Tibial nerve (tissue), 4 donors: Measurements from ENCODE around the gene XYLT1. TPM values are rescaled to one million over a fixed set of nuclear protein-coding genes. Genes with fewer than 3 reads are reported as not detected.

Source experiments
- DNase-seq, 2 donors: peaks; one replicate each; pipeline ENCODE4 v3.0.0-alpha.2; 2019; ENCODE audit warnings: low spot score in 2 of 2
- H3K27ac ChIP-seq, 4 donors: fragments of 200-600 bp; sonication (generic) in 3 of 4; one replicate each; pipeline ENCODE4 v1.5.1; 2017 to 2019; ENCODE audit warnings: mild to moderate bottlenecking in 1 of 4
- H3K27me3 ChIP-seq, 2 donors: fragments of 200-600 bp; sonication (generic) in 1 of 2; one replicate each; pipeline versions ENCODE4 v1.5.1 to v1.6.0; 2017 to 2019
- H3K36me3 ChIP-seq, 3 donors: fragments of 200-600 bp; sonication (generic); one replicate each; pipeline ENCODE4 v1.5.1; 2018 to 2019
- H3K4me1 ChIP-seq, 4 donors: fragments of 200-600 bp; sonication (generic) in 3 of 4; one replicate each; pipeline ENCODE4 v1.5.1; 2017 to 2019
- H3K4me3 ChIP-seq, 4 donors: fragments of 200-600 bp; sonication (generic) in 3 of 4; one replicate each; pipeline ENCODE4 v1.5.1; 2017 to 2019; ENCODE audit warnings: mild to moderate bottlenecking in 1 of 4, moderate library complexity in 1 of 4
- H3K9me3 ChIP-seq, 4 donors: fragments of 200-600 bp; sonication (generic) in 3 of 4; one replicate each; pipeline ENCODE4 v1.5.1; 2017 to 2019
- EP300 ChIP-seq, 2 donors: sonication (generic); formaldehyde crosslinking; IDR thresholded peaks; one replicate each; pipeline ENCODE4 v1.6.1; 2017; ENCODE audit warnings: antibody characterized with exemption in 2 of 2, mild to moderate bottlenecking in 1 of 2
- POLR2A ChIP-seq, 2 donors: fragments of 450-650 bp; IDR thresholded peaks; one replicate each; pipeline ENCODE4 v1.6.1; 2017; ENCODE audit warnings: antibody characterized with exemption in 2 of 2, mild to moderate bottlenecking in 2 of 2, moderate library complexity in 2 of 2
- WGBS, 2 donors: methylation state at CpG; one replicate each; pipeline ENCODE4 v1.1.5; 2018; 5-methylcytosine and 5-hydroxymethylcytosine counted together
- total RNA-seq, 4 donors: library from RNA; depleted of rRNA; stranded (reverse); fragments of >200 nt; gene quantifications; one replicate each; pipeline ENCODE4 v1.1.0, GENCODE V29; 2016
- TF ChIP-seq, protein P1 (sequence below), 5 experiments: fragments of 200-600 bp in 3 of 5; fragments of 450-650 bp in 2 of 5; sonication (generic) in 3 of 5; IDR thresholded peaks; one replicate each; pipeline ENCODE4 v1.5.1; 2016 to 2019; ENCODE audit warnings: antibody characterized with exemption in 5 of 5, mild to moderate bottlenecking in 3 of 5, moderate library complexity in 2 of 5

Gene XYLT1
- total RNA-seq, 4 donors from 2014 or later, result 13.8 to 23.1 (median 14.8) TPM

DNA sequence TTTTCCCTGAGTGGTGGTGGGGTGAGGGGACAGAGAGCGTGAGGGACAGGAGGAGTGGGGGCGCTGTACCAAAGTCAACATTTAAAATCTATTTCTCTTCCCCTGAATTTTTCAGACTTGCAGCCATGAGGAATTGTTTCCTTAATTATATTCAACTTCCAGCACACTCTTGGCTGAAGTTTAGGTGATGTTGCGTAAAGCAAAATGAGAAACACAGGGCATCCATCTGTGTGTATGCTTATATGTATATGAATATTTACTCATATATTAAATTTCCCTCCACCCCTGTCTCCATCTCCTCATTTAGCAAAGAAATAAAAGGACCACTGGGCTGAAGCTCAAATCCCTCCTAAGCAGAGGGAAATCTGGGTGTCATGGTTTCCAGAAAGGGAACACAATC lies 218.1 kb downstream of the XYLT1 start:
- DNase-seq, result no peak
- Histone ChIP-seq H3K36me3 (peaks cover 0 to 7% (median 0%) of the 10 kb centered on the region in 3 donors), H3K4me1 (no peaks in the 10 kb centered on the region), H3K4me3 (no peak overlapping the region), H3K9me3 (no peaks in the 10 kb centered on the region), H3K27ac (no peak overlapping the region), H3K27me3 (no peaks in the 10 kb centered on the region)
- WGBS, 2 donors, result 88 to 95% methylated on average over 3 of the region's 3 CpGs
- TF ChIP-seq POLR2A (IDR thresholded peaks at IDR 0.05) (no peak), EP300 (IDR thresholded peaks at IDR 0.05) (no peak)
- TF ChIP-seq, protein P1, sequence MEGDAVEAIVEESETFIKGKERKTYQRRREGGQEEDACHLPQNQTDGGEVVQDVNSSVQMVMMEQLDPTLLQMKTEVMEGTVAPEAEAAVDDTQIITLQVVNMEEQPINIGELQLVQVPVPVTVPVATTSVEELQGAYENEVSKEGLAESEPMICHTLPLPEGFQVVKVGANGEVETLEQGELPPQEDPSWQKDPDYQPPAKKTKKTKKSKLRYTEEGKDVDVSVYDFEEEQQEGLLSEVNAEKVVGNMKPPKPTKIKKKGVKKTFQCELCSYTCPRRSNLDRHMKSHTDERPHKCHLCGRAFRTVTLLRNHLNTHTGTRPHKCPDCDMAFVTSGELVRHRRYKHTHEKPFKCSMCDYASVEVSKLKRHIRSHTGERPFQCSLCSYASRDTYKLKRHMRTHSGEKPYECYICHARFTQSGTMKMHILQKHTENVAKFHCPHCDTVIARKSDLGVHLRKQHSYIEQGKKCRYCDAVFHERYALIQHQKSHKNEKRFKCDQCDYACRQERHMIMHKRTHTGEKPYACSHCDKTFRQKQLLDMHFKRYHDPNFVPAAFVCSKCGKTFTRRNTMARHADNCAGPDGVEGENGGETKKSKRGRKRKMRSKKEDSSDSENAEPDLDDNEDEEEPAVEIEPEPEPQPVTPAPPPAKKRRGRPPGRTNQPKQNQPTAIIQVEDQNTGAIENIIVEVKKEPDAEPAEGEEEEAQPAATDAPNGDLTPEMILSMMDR (IDR thresholded peaks at IDR 0.05), result no peak

DNA sequence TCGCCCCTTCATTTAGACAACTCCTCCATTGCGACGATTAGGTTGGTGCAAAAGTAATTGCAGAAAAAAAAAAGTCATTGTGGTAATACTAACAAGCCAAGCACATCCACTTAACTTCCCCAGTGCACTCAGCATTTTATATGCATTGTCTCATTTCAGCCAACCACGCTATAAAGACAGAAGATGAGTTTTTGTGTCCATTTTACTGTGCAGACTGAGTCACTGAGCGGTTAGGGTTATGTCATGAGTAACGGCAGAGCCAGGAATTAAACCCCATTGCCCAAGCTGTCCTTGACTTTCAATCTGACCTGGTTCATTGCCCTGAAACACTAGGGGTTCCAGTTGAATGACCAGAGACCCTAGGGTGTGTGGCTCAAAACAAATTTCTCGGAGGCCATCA lies 218.7 kb downstream of the XYLT1 start:
- TF ChIP-seq, protein P1 (IDR thresholded peaks at IDR 0.05), result no peak
- TF ChIP-seq POLR2A (IDR thresholded peaks at IDR 0.05) (no peak), EP300 (IDR thresholded peaks at IDR 0.05) (no peak)
- Histone ChIP-seq H3K27ac (no peak overlapping the region), H3K27me3 (no peaks in the 10 kb centered on the region), H3K9me3 (no peaks in the 10 kb centered on the region), H3K36me3 (peaks cover 0 to 6% (median 0%) of the 10 kb centered on the region in 3 donors), H3K4me3 (no peak overlapping the region), H3K4me1 (no peaks in the 10 kb centered on the region)
- WGBS, 2 donors, result 87 to 90% methylated on average over 7 of the region's 7 CpGs
- no peak for DNase-seq

DNA sequence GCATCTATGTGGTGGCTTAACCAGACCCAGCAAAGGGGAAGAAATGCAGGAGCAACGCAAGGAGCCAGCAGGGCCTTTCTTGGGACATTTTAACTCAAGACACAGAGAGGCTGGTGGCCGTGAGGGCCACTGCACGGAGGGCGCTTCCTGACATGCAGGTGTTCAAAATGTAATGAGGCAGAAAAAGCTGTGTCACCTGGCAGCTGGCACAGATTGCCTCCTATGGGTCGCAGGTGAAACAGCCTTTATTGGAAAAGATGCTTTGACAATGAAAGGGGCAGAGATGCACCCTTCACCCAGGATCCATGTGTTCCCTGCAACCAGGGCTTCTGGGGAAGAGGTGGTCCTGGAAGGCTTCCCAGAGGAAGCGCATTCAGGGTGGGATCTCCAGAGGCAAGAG lies 219.3 kb downstream of the XYLT1 start:
- no peak for DNase-seq
- H3K27ac ChIP-seq, result no peak overlapping the region
- no peaks in the 10 kb centered on the region for H3K27me3 ChIP-seq
- TF ChIP-seq POLR2A (IDR thresholded peaks at IDR 0.05) (no peak), EP300 (IDR thresholded peaks at IDR 0.05) (no peak)
- TF ChIP-seq, protein P1 (IDR thresholded peaks at IDR 0.05), result no peak
- H3K4me1 ChIP-seq, result no peaks in the 10 kb centered on the region
- 94 to 96% methylated on average over 6 of the region's 6 CpGs for WGBS, 2 donors
- H3K4me3 ChIP-seq, result no peak overlapping the region
- peaks cover 0 to under 1% (median 0%) of the 10 kb centered on the region in 3 donors for H3K36me3 ChIP-seq
- H3K9me3 ChIP-seq, result no peaks in the 10 kb centered on the region

DNA sequence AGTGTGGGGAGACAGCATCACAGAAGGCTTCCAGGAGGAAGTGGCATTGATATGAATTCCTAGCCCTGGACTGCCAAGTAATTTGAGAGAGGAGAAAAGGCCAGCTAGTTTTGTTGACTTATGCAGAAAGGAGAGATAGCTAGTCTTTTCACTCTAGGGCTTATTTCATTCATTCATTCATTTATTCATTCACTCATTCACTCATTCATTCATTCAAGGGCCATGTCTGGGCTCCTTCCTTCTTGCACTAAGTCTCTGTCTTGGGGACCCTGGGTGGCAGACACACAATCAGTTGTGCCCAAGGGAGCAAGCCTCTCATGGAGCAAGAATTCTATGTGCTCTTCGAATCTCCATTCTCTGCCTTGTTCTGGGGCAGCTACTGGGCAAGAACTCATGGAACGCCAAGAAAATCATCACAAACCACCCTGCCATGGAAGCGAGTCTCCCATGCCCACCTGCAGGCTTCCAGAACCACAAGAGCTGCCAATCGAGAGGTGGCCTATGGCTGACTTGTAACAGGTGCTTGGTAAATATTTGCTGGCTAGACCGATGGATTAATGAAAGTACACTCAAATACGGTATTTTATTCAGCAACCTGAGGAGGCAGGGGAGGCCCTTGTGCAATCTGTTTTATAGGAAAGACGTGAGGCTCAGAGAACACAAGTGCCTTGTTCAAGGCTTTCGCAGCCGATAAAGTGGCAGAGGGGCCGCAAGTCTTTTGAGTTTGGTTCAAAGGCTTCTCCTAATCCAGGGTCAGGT lies 223.6 kb downstream of the XYLT1 start:
- H3K9me3 ChIP-seq, result no peaks in the 10 kb centered on the region
- WGBS, 2 donors, result 81 to 87% methylated on average over 10 of the region's 10 CpGs
- TF ChIP-seq POLR2A (IDR thresholded peaks at IDR 0.05), result no peak
- TF ChIP-seq, protein P1 (IDR thresholded peaks at IDR 0.05), result no peak
- TF ChIP-seq EP300 (IDR thresholded peaks at IDR 0.05), result no peak
- no peaks in the 10 kb centered on the region for H3K4me1 ChIP-seq
- no peaks in the 10 kb centered on the region for H3K36me3 ChIP-seq
- H3K4me3 ChIP-seq, result no peak overlapping the region
- H3K27me3 ChIP-seq, result no peaks in the 10 kb centered on the region
- no peak for DNase-seq
- no peak overlapping the region for H3K27ac ChIP-seq

DNA sequence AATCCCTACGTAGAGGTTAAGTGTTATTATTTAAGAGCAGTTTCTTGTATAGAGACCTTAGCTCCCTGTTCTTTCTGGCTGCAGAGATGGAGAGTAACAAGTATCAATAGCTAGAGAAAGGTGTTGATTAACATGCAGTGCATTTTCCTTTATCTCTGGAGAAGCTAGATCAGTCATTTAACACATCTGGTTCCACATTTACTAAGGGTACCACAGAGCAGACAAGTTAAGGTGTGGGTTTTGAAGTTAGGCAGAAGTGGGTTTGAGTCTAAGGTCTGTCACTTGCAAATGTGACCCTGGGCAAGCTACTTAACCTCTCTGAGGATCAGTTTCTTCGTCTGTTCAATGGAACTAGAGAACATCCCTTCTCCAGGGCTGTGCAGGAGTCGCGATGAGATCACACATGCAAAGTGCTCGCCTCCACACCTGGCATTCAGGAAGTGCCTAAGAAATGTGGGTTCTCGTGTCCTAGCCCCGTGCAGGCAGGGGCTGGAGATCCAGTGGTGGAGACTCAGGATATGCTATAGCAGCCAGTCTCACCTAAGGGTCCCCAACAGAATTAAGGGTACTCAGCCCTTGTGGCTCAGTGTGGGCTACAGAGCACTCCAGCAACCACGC lies 224.4 kb downstream of the XYLT1 start:
- Histone ChIP-seq H3K9me3 (no peaks in the 10 kb centered on the region), H3K36me3 (no peaks in the 10 kb centered on the region), H3K4me3 (no peak overlapping the region), H3K27ac (no peak overlapping the region), H3K27me3 (no peaks in the 10 kb centered on the region), H3K4me1 (no peaks in the 10 kb centered on the region)
- TF ChIP-seq, protein P1 (IDR thresholded peaks at IDR 0.05), result no peak
- TF ChIP-seq POLR2A (IDR thresholded peaks at IDR 0.05), result no peak
- TF ChIP-seq EP300 (IDR thresholded peaks at IDR 0.05), result no peak
- WGBS, 2 donors, result 91 to 92% methylated on average over 8 of the region's 8 CpGs
- no peak for DNase-seq
